ENCODE results near the gene CCNT2.
"Not testable (repeated sequence)": the region's sequence is repeated elsewhere in the genome, so short reads cannot be mapped to it uniquely, and the experiment has no call there.

CCNT2 gene

GRCh38 chr2:134918526-134919340 lies at the start of gene CCNT2:
Gene CCNT2 (plus strand): TSS chr2:134918822. CDS start chr2:134918855, 33 bp downstream.
- peak; percentile 99 for DNase-seq

GRCh38 chr2:134869946-134870736 lies 48.5 kb upstream of the CCNT2 start:
- no peak for DNase-seq

- DNase-seq, result no peak
Observed at GRCh38 chr2:134873152-134873551, 45.5 kb upstream of the CCNT2 start.

GRCh38 chr2:134875309-134875708 lies 43.3 kb upstream of the CCNT2 start:
- no peak for DNase-seq

- no peak for DNase-seq
Observed at GRCh38 chr2:134882773-134883172, 35.8 kb upstream of the CCNT2 start.

- DNase-seq, result no peak
Observed at GRCh38 chr2:134883552-134884293, 34.9 kb upstream of the CCNT2 start.

GRCh38 chr2:134884435-134884834 lies 34.2 kb upstream of the CCNT2 start:
- DNase-seq, result no peak

GRCh38 chr2:134892282-134893035 lies 26.2 kb upstream of the CCNT2 start:
- no peak for DNase-seq

- no peak for DNase-seq
Observed at GRCh38 chr2:134897932-134898331, 20.7 kb upstream of the CCNT2 start.

GRCh38 chr2:134899204-134899603 lies 19.4 kb upstream of the CCNT2 start:
- DNase-seq, result no peak

GRCh38 chr2:134900151-134900550 lies 18.5 kb upstream of the CCNT2 start:
- no peak for DNase-seq

GRCh38 chr2:134903701-134904100 lies 14.9 kb upstream of the CCNT2 start:
- not testable (repeated sequence) for DNase-seq

GRCh38 chr2:134905168-134905567 lies 13.5 kb upstream of the CCNT2 start:
- DNase-seq, result no peak

GRCh38 chr2:134906726-134907125 lies 11.9 kb upstream of the CCNT2 start:
- no peak for DNase-seq

- not testable (repeated sequence) for DNase-seq
Observed at GRCh38 chr2:134907441-134908116, 11.0 kb upstream of the CCNT2 start.

GRCh38 chr2:134910763-134911399 lies 7.7 kb upstream of the CCNT2 start:
- no peak for DNase-seq

- DNase-seq, result no peak
Observed at GRCh38 chr2:134911400-134911785, 7.2 kb upstream of the CCNT2 start.

- no peak for DNase-seq
Observed at GRCh38 chr2:134912361-134912760, 6.3 kb upstream of the CCNT2 start.

- DNase-seq, result no peak
Observed at GRCh38 chr2:134917360-134917865, 1.2 kb upstream of the CCNT2 start.

GRCh38 chr2:134917888-134918525 lies 615 bp upstream of the CCNT2 start:
- peak; percentile 95 for DNase-seq
